Muscle of leg (tissue), 11 donors: ENCODE data around the gene HLA-DOA. TPM values are rescaled to one million over a fixed set of nuclear protein-coding genes. Genes with fewer than 3 reads are reported as not detected.

Experiments used
- DNase-seq: peaks from one replicate; pipeline ENCODE4 v3.0.0; 2013
- H3K27ac ChIP-seq: one replicate; pipeline ENCODE4 v1.5.1; 2013; ENCODE audit warnings: mild to moderate bottlenecking, low read length, control low read depth
- H3K27me3 ChIP-seq: one replicate; pipeline ENCODE4 v1.6.1; 2013; ENCODE audit warnings: low read length; ENCODE audit not compliant: control insufficient read depth, insufficient read depth
- H3K36me3 ChIP-seq: one replicate; pipeline ENCODE4 v1.6.1; 2013; ENCODE audit warnings: low read length; ENCODE audit not compliant: control insufficient read depth, insufficient read depth
- H3K4me1 ChIP-seq: one replicate; pipeline ENCODE4 v1.6.1; 2013; ENCODE audit warnings: low read length; ENCODE audit not compliant: control insufficient read depth, insufficient read depth
- H3K4me3 ChIP-seq: one replicate; pipeline ENCODE4 v1.5.1; 2013; ENCODE audit warnings: low read length, control low read depth
- H3K9me3 ChIP-seq: replicated peaks from 2 replicates; pipeline ENCODE4 v1.6.1; 2013; ENCODE audit warnings: low read depth, low read length; ENCODE audit not compliant: control insufficient read depth
- WGBS: methylation state at CpG from one replicate; pipeline ENCODE4 v1.1.5; 2013; ENCODE audit warnings: missing lambda C conversion rate; ENCODE audit not compliant: insufficient coverage; 5-methylcytosine and 5-hydroxymethylcytosine counted together
- polyA plus RNA-seq, 8 donors: library from polyadenylated mRNA; unstranded; fragments of 120-200 nt; gene quantifications; one replicate each; pipeline versions ENCODE4 v1.2.1 to v1.2.3, GENCODE V29; 2013; ENCODE audit warnings: inconsistent platforms in 1 of 8, low replicate concordance in 1 of 8; ENCODE audit not compliant: insufficient read length in 8 of 8, insufficient read depth in 1 of 8
- total RNA-seq: library from RNA; stranded (reverse); fragments of 120-200 nt; gene quantifications from one replicate; pipeline ENCODE4 v1.2.4, GENCODE V29; 2013

Gene HLA-DOA
- total and polyA plus RNA-seq, 9 donors = 1.2 to 3.9 (median 2.2) TPM

- Histone ChIP-seq H3K9me3 (no peaks in the 10 kb centered on the region), H3K36me3 (peaks cover 61% of the 10 kb centered on the region), H3K27me3 (no peaks in the 10 kb centered on the region), H3K4me1 (no peaks in the 10 kb centered on the region), H3K4me3 (no peak overlapping the region), H3K27ac (no peak overlapping the region)
- 66% methylated on average over 7 of the region's 11 CpGs for WGBS
- DNase-seq = no peak
These were observed 28.8 kb downstream of the HLA-DOA start for GRCh38 chr6:32980488-32981038.

- peaks cover 67% of the 10 kb centered on the region for H3K36me3 ChIP-seq
- no peaks in the 10 kb centered on the region for H3K27me3 ChIP-seq
- no peaks in the 10 kb centered on the region for H3K9me3 ChIP-seq
- no peak for DNase-seq
- H3K4me1 ChIP-seq = peaks cover 3% of the 10 kb centered on the region
- WGBS = 83% methylated on average over 5 of the region's 12 CpGs
- no peak overlapping the region for H3K4me3 ChIP-seq
- no peak overlapping the region for H3K27ac ChIP-seq
These were observed 29.5 kb downstream of the HLA-DOA start for GRCh38 chr6:32979720-32980487.

GRCh38 chr6:32977953-32978324 is 31.5 kb downstream of the HLA-DOA start:
- 82% methylated on average over 4 of the region's 7 CpGs for WGBS
- Histone ChIP-seq H3K4me3 (no peak overlapping the region), H3K4me1 (peaks cover 11% of the 10 kb centered on the region)

GRCh38 chr6:32977272-32977952 is 32.0 kb downstream of the HLA-DOA start:
- Histone ChIP-seq H3K4me1 (peaks cover 11% of the 10 kb centered on the region), H3K27ac (no peak overlapping the region)

More at GRCh38 chr6:32977953-32978324, 31.5 kb downstream of the HLA-DOA start:
- Histone ChIP-seq H3K9me3 (no peaks in the 10 kb centered on the region), H3K27me3 (no peaks in the 10 kb centered on the region), H3K36me3 (peaks cover 87% of the 10 kb centered on the region), H3K27ac (no peak overlapping the region)
- no peak for DNase-seq

GRCh38 chr6:32976334-32977069 is 32.9 kb downstream of the HLA-DOA start:
- Histone ChIP-seq H3K36me3 (peaks cover 91% of the 10 kb centered on the region), H3K4me1 (peaks cover 13% of the 10 kb centered on the region), H3K4me3 (no peak overlapping the region), H3K27ac (no peak overlapping the region), H3K9me3 (no peaks in the 10 kb centered on the region), H3K27me3 (no peaks in the 10 kb centered on the region)
- WGBS = 80% methylated on average over 2 of the region's 7 CpGs
- DNase-seq = no peak

More at GRCh38 chr6:32977272-32977952, 32.0 kb downstream of the HLA-DOA start:
- Histone ChIP-seq H3K9me3 (no peaks in the 10 kb centered on the region), H3K36me3 (peaks cover 92% of the 10 kb centered on the region), H3K4me3 (no peak overlapping the region), H3K27me3 (no peaks in the 10 kb centered on the region)
- DNase-seq = no peak
- WGBS = 65% methylated on average over 4 of the region's 10 CpGs

- H3K4me1 ChIP-seq = peaks cover 14% of the 10 kb centered on the region
- 92% methylated on average over 1 of the region's 2 CpGs for WGBS
- peaks cover 87% of the 10 kb centered on the region for H3K36me3 ChIP-seq
- H3K4me3 ChIP-seq = no peak overlapping the region
- H3K27ac ChIP-seq = no peak overlapping the region
- no peak for DNase-seq
- no peaks in the 10 kb centered on the region for H3K27me3 ChIP-seq
- H3K9me3 ChIP-seq = no peaks in the 10 kb centered on the region
These were observed 33.5 kb downstream of the HLA-DOA start for GRCh38 chr6:32975886-32976285.

GRCh38 chr6:32974541-32975308 is 34.7 kb downstream of the HLA-DOA start:
- H3K27me3 ChIP-seq = no peaks in the 10 kb centered on the region
- WGBS = 5% methylated on average over 6 of the region's 14 CpGs
- H3K27ac ChIP-seq = no peak overlapping the region
- peak overlapping the region; percentile 98 for H3K4me3 ChIP-seq
- no peak for DNase-seq
- H3K36me3 ChIP-seq = peaks cover 76% of the 10 kb centered on the region
- no peaks in the 10 kb centered on the region for H3K9me3 ChIP-seq
- peaks cover 14% of the 10 kb centered on the region for H3K4me1 ChIP-seq

GRCh38 chr6:32974016-32974333 is 35.4 kb downstream of the HLA-DOA start:
- peak overlapping the region; percentile 98 for H3K4me3 ChIP-seq
- WGBS = no CpG with 5 or more reads among the region's 4 CpGs
- DNase-seq = peak; percentile 53
- H3K27ac ChIP-seq = no peak overlapping the region
- H3K27me3 ChIP-seq = no peaks in the 10 kb centered on the region
- peaks cover 14% of the 10 kb centered on the region for H3K4me1 ChIP-seq
- H3K9me3 ChIP-seq = no peaks in the 10 kb centered on the region
- H3K36me3 ChIP-seq = peaks cover 68% of the 10 kb centered on the region

- 0% methylated on average over 19 of the region's 23 CpGs for WGBS
- Histone ChIP-seq H3K4me1 (peaks cover 14% of the 10 kb centered on the region), H3K4me3 (peak overlapping the region; percentile 98), H3K27me3 (no peaks in the 10 kb centered on the region), H3K27ac (peak overlapping the region; percentile 87), H3K36me3 (peaks cover 62% of the 10 kb centered on the region), H3K9me3 (no peaks in the 10 kb centered on the region)
- DNase-seq = peak; percentile 58
These were observed 36.0 kb downstream of the HLA-DOA start for GRCh38 chr6:32973144-32974015.
